OCI-LY1 (cell line): ENCODE data around the gene NKIRAS1.

ENCODE experiments used
- H2AFZ ChIP-seq: fragments of 200-600 bp; sonication (generic), shearing (Covaris generic); 2 replicates; pipeline ENCODE4 v1.6.0; 2014; ENCODE audit warnings: antibody characterized with exemption, mild to moderate bottlenecking, low read length
- H3F3A ChIP-seq: fragments of 200-600 bp; sonication (generic), shearing (Covaris generic); 2 replicates; pipeline ENCODE4 v1.6.0; 2014; ENCODE audit warnings: mild to moderate bottlenecking, antibody characterized with exemption, low read length, moderate library complexity; ENCODE audit not compliant: insufficient read depth
- H3K27ac ChIP-seq: fragments of 200-600 bp; sonication (generic); 2 replicates; pipeline ENCODE4 v1.5.1; 2014; ENCODE audit warnings: low read length, mixed run types, mild to moderate bottlenecking, low read depth; ENCODE audit not compliant: poor library complexity, severe bottlenecking
- H3K27me3 ChIP-seq: fragments of 200-600 bp; sonication (generic); 2 replicates; pipeline ENCODE4 v1.6.0; 2014; ENCODE audit warnings: antibody characterized with exemption, mild to moderate bottlenecking, low read length, moderate library complexity; ENCODE audit not compliant: insufficient read depth
- H3K36me3 ChIP-seq: fragments of 200-600 bp; sonication (generic); 2 replicates; pipeline ENCODE4 v1.6.1; 2014; ENCODE audit warnings: mild to moderate bottlenecking, antibody characterized with exemption, low read length, moderate library complexity, mixed read lengths; ENCODE audit not compliant: insufficient read depth
- H3K4me1 ChIP-seq: fragments of 200-600 bp; sonication (generic); 2 replicates; pipeline ENCODE4 v1.5.1; 2014; ENCODE audit warnings: mild to moderate bottlenecking, low read length, moderate library complexity; ENCODE audit not compliant: insufficient read depth, severe bottlenecking
- H3K4me2 ChIP-seq: fragments of 200-600 bp; sonication (generic), shearing (Covaris generic); 2 replicates; pipeline ENCODE4 v1.6.1; 2014; ENCODE audit warnings: low read length
- H3K4me3 ChIP-seq: fragments of 200-600 bp; sonication (generic); 2 replicates; pipeline ENCODE4 v1.5.1; 2014; ENCODE audit warnings: low read length, low read depth, mild to moderate bottlenecking, mixed read lengths; ENCODE audit not compliant: poor library complexity, severe bottlenecking
- H3K79me2 ChIP-seq: fragments of 200-600 bp; shearing (Covaris generic); 2 replicates; pipeline ENCODE4 v1.6.1; 2016; ENCODE audit warnings: mixed run types, low read length, mixed read lengths; ENCODE audit not compliant: insufficient read depth
- H3K9ac ChIP-seq: fragments of 200-600 bp; sonication (generic), shearing (Covaris generic); 2 replicates; pipeline ENCODE4 v1.6.1; 2014; ENCODE audit warnings: mild to moderate bottlenecking, low read length, mixed read lengths
- H3K9me2 ChIP-seq: fragments of 200-600 bp; sonication (generic), shearing (Covaris generic); 2 replicates; pipeline ENCODE4 v1.6.1; 2014; ENCODE audit warnings: low read depth, mild to moderate bottlenecking, low read length, mixed read lengths
- H3K9me3 ChIP-seq: fragments of 200-600 bp; shearing (Covaris generic); 2 replicates; pipeline ENCODE4 v1.6.1; 2014; ENCODE audit warnings: low read length, mixed read lengths
- H4K20me1 ChIP-seq: fragments of 200-600 bp; sonication (generic), shearing (Covaris generic); 2 replicates; pipeline ENCODE4 v1.6.0; 2016; ENCODE audit warnings: mild to moderate bottlenecking, low read length; ENCODE audit not compliant: insufficient read depth
- CTCF ChIP-seq: fragments of 200-600 bp; sonication (generic), shearing (Covaris generic); IDR thresholded peaks from 2 replicates; pipeline ENCODE4 v1.5.1; 2017; ENCODE audit warnings: mild to moderate bottlenecking, antibody characterized with exemption, low read length, moderate library complexity, mixed read lengths
- EZH2 ChIP-seq: fragments of 200-600 bp; sonication (generic), shearing (Covaris generic); IDR thresholded peaks from 2 replicates; pipeline ENCODE4 v1.8.0; 2017; ENCODE audit warnings: borderline replicate concordance, mixed run types, mild to moderate bottlenecking, antibody characterized with exemption, low read length, moderate library complexity, mixed read lengths

NKIRAS1 gene

DNA sequence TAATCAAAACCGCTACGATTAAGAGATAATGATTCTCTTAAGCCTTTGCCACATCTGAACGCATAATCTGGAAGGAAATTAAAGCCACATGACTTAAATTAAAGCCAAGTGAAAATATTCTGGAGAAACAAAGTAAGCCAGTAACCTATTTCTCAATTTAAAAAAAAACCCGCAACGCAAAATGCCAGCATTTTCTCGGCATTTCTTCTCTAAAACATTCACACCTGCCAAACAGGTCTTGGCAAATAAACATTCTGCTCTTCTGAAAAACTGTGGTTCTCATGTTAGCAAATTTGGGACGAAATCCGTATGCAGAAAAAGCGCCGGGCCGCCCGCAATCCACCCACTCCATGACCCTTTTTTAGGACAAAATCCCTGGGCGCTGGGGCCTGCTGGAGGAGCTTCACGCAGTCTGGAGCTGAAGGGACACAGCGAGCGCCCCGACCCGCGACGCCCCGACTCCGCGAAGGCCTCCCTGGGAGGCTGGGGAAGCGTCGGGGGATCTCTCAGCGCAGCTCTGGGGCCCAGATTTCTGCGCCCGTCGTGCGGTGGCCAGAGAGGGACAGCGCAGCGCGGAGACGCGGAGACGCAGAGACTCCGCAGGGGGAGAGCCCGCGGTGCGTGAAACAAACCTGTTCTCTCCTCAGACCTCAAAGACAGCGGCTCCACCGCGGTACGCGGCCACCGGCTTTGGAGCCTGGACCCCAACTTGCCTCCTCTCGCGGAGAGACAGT, 471 bp downstream of the NKIRAS1 start:
- peak overlapping the region; percentile 88 for H3K4me2 ChIP-seq
- no peaks in the 10 kb centered on the region for H4K20me1 ChIP-seq
- H3K36me3 ChIP-seq: peaks cover 41% of the 10 kb centered on the region
- peaks cover 26% of the 10 kb centered on the region for H3K4me1 ChIP-seq
- H3K9ac ChIP-seq: peak overlapping the region; percentile 79
- no peaks in the 10 kb centered on the region for H3K9me3 ChIP-seq
- H3K27ac ChIP-seq: no peak overlapping the region
- peak overlapping the region; percentile 60; the same call in 1 of the 2 replicates for H2AFZ ChIP-seq
- peak overlapping the region; percentile 90 for H3K4me3 ChIP-seq
- no peaks in the 10 kb centered on the region for H3K27me3 ChIP-seq
- no peaks in the 10 kb centered on the region for H3K9me2 ChIP-seq
- TF ChIP-seq CTCF: no peak
- no peak for TF ChIP-seq EZH2
- H3K79me2 ChIP-seq: peaks cover 13% of the 10 kb centered on the region
- H3F3A ChIP-seq: peaks cover 13% of the 10 kb centered on the region

GRCh38 chr3:23915537-23916108, 1.2 kb downstream of the NKIRAS1 start:
- TF ChIP-seq EZH2 (no peak), CTCF (no peak)
- Histone ChIP-seq H3K9me3 (no peaks in the 10 kb centered on the region), H3K27me3 (no peaks in the 10 kb centered on the region), H3K27ac (no peak overlapping the region), H2AFZ (no peak overlapping the region), H3K4me2 (peak overlapping the region; percentile 88), H4K20me1 (no peaks in the 10 kb centered on the region), H3K36me3 (peaks cover 38% of the 10 kb centered on the region), H3K9ac (peak overlapping the region; percentile 79; the same call in 1 of the 2 replicates), H3F3A (peaks cover 11% of the 10 kb centered on the region), H3K9me2 (no peaks in the 10 kb centered on the region), H3K4me1 (peaks cover 26% of the 10 kb centered on the region), H3K79me2 (peaks cover 13% of the 10 kb centered on the region), H3K4me3 (peak overlapping the region; percentile 90)

GRCh38 chr3:23913873-23914743, 2.7 kb downstream of the NKIRAS1 start:
- Histone ChIP-seq H3K27ac (no peak overlapping the region), H3K4me3 (no peak overlapping the region), H3K9ac (no peak overlapping the region), H3K4me2 (no peak overlapping the region), H3K27me3 (no peaks in the 10 kb centered on the region), H4K20me1 (no peaks in the 10 kb centered on the region), H3K9me2 (no peaks in the 10 kb centered on the region), H2AFZ (no peak overlapping the region), H3F3A (0 out of 2 replicates have a peak, but pooled peaks cover 7% of the 10 kb centered on the region), H3K9me3 (no peaks in the 10 kb centered on the region), H3K4me1 (peaks cover 25% of the 10 kb centered on the region), H3K36me3 (peaks cover 26% of the 10 kb centered on the region), H3K79me2 (peaks cover 13% of the 10 kb centered on the region)
- TF ChIP-seq CTCF: no peak
- no peak for TF ChIP-seq EZH2
